Ishikawa (cell line): Measurements from ENCODE around the gene HOXD4.

ENCODE experiments used
- EGR1 ChIP-seq: IDR thresholded peaks from 2 replicates; pipeline ENCODE4 v1.6.1; 2012
- EP300 ChIP-seq: IDR thresholded peaks from 2 replicates; pipeline ENCODE4 v1.6.1; 2012; ENCODE audit warnings: borderline replicate concordance
- FOXM1 ChIP-seq: IDR thresholded peaks from 2 replicates; pipeline ENCODE4 v1.6.1; 2012; ENCODE audit warnings: low read depth, borderline replicate concordance
- REST ChIP-seq: IDR thresholded peaks from 2 replicates; pipeline ENCODE4 v1.6.1; 2012; ENCODE audit warnings: low read depth, mild to moderate bottlenecking
- TAF1 ChIP-seq: IDR thresholded peaks from 2 replicates; pipeline ENCODE4 v1.6.1; 2012; ENCODE audit warnings: low read depth, mild to moderate bottlenecking
- YY1 ChIP-seq: IDR thresholded peaks from 2 replicates; pipeline ENCODE4 v1.6.1; 2012; ENCODE audit warnings: low read depth

- TF ChIP-seq EP300: no peak
- TF ChIP-seq EGR1: no peak
- TF ChIP-seq REST: no peak
- no peak for TF ChIP-seq YY1
- TF ChIP-seq TAF1: no peak
- TF ChIP-seq FOXM1: no peak
These were observed 29.9 kb upstream of the HOXD4 start for GRCh38 chr2:176121190-176122051.
